ENCODE measurements around the gene MOB1B.

- TF ChIP-seq, protein P1, sequence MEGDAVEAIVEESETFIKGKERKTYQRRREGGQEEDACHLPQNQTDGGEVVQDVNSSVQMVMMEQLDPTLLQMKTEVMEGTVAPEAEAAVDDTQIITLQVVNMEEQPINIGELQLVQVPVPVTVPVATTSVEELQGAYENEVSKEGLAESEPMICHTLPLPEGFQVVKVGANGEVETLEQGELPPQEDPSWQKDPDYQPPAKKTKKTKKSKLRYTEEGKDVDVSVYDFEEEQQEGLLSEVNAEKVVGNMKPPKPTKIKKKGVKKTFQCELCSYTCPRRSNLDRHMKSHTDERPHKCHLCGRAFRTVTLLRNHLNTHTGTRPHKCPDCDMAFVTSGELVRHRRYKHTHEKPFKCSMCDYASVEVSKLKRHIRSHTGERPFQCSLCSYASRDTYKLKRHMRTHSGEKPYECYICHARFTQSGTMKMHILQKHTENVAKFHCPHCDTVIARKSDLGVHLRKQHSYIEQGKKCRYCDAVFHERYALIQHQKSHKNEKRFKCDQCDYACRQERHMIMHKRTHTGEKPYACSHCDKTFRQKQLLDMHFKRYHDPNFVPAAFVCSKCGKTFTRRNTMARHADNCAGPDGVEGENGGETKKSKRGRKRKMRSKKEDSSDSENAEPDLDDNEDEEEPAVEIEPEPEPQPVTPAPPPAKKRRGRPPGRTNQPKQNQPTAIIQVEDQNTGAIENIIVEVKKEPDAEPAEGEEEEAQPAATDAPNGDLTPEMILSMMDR (IDR thresholded peaks at IDR 0.05) = no peak
- TF ChIP-seq POLR2A (IDR thresholded peaks at IDR 0.05) = no peak
Observed at GRCh38 chr4:70863099-70863790, 38.9 kb upstream of the MOB1B start.
